HG03521 (cell line): ENCODE measurements around the gene JCAD.
A peak's percentile ranks its signal among the peaks of the same experiment; 100 is the strongest.
"Not testable (repeated sequence)": the region's sequence is repeated elsewhere in the genome, so short reads cannot be mapped to it uniquely, and the experiment has no call there.

ENCODE experiments used
- ATAC-seq: cut with Tn5 transposase; IDR thresholded peaks from one replicate; pipeline ENCODE4 v1.9.1; 2021; ENCODE audit warnings: mild to moderate bottlenecking, moderate library complexity; ENCODE audit not compliant: unreplicated experiment

Gene JCAD

GRCh38 chr10:30027057-30028005 is 32.1 kb downstream of the JCAD start:
- ATAC-seq = peak; percentile 87

GRCh38 chr10:30026578-30026977 is 32.8 kb downstream of the JCAD start:
- ATAC-seq = no peak

DNA sequence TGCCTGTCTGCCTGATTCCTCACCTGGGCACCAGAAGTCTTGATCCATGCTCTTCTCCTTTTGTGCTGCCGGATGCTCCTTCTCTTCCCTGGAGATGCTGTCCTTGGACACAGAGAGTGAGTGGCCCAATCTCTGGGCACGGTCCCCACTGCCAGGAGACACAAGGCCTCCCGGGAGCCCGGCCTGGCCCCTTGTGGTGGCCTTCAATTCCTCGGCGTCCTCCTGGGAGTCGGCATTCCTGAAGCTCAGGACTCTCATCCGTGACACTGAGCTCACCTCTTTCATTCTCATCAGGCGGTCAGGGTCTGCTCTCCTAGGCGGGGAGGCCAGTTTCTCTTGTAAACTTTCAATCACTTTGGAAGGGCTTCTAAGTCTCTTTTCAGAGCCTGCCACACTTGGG is 33.3 kb downstream of the JCAD start:
- ATAC-seq = no peak

DNA sequence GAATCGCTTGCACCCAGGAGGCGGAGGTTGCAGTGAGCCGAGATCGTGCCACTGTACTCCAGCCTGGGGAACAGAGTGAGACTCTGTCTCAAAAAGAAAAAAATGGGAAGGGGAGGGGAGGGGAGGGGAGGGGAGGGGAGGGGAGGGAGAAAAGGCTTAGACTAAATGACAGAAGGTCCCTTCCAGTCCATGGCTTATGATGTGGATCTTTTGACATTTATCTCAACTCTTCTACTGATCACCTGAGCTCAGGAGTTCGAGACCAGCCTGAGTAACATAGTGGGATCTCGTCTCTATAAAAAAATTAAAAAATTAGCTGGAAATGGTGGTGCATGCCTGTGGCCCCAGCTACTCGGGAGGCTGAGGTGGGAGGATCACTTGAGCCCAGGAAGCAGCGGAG is 34.0 kb downstream of the JCAD start:
- not testable (repeated sequence) for ATAC-seq

DNA sequence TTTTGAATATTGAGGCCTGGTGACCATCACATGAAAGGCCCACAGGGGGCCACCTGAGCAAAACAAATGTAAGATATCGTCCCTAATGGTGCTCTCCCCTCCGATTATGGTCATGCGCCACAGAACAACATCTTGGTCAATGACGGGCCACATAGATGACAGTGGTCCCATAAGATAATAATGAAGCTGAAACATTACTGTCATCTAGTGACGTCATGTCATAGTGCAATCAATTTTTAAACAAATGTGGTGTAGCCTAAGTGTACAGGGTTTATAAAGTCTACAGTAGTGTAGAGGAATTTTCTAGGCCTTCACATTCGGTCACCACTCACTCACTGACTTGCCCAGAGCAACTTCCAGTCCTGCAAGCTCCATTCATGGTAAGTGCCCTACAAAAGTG is 36.8 kb downstream of the JCAD start:
- no peak for ATAC-seq

DNA sequence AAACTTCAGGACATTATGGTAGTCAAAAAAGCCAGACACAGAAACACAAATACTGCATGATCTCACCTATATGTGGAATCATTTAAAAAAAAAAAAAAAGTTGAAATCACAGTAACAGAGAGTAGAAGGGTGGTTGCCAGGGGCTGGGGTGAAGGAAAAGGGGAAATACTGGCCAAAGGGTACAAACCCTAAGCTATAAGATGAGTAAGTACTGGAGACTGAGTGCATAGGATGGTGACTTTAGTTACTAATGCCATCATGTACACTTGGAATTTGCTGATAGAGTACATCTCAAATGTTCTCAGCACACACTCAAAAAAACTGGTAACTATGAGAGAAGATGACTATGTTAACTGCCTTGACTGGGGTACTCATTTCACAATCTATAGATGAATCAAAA is 39.9 kb downstream of the JCAD start:
- ATAC-seq = no peak

- ATAC-seq = no peak
Measured at GRCh38 chr10:30018496-30018895, 40.9 kb downstream of the JCAD start.

- ATAC-seq = no peak
Measured at GRCh38 chr10:30017966-30018365, 41.4 kb downstream of the JCAD start.

GRCh38 chr10:30017556-30017955 is 41.8 kb downstream of the JCAD start:
- ATAC-seq = no peak

GRCh38 chr10:30014511-30014910 is 44.9 kb downstream of the JCAD start:
- no peak for ATAC-seq

DNA sequence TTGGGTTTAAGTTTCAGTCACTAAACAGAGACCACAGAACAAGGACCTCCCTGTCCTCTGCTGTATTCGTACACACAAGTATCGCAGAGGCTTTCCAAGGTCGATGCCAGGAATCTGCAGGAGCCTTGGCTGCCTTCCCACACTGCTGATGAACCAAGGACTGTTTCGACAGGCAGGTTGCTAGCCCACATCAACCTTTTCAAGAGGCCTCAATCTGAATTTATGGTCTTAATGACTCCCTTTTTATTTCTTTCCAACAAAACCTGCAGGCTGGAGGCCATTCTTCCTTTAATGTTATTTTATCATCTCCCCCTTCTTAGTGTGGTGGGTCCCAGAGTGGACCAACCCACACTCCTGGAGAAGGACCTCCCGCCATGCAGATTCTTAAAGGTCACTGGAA is 45.6 kb downstream of the JCAD start:
- ATAC-seq = no peak

DNA sequence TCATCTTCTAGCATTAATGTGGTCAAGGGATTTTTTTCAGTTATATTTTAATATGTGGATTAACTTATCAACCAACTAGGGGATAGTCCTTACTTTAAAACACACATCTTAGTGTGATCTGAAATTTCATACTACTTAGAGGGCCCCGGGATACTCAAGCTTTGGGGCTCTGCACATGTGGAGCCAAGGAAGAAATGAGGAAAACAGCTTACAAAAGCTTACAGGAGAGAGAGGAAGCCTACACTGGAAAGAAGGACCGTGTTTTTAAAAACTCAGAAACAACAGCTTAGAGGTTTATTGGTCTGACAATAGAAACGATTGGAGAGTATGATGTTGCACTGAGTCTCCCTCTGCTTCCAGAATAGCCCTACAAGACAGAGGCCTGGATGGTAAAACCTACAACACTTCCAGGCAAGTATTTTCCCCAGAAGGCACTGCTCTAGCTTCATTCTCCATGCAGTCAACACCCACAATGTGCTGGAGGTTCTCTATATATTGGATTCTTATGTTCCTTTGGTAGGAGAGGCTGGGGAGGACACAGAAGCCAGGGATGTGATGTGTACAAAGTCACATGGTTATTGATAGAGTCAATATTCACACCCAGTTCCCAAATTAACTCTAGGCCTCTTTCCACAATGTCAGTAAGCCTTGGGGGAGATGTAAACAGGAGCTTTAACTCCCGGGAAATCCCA is 47.3 kb downstream of the JCAD start:
- ATAC-seq = no peak

DNA sequence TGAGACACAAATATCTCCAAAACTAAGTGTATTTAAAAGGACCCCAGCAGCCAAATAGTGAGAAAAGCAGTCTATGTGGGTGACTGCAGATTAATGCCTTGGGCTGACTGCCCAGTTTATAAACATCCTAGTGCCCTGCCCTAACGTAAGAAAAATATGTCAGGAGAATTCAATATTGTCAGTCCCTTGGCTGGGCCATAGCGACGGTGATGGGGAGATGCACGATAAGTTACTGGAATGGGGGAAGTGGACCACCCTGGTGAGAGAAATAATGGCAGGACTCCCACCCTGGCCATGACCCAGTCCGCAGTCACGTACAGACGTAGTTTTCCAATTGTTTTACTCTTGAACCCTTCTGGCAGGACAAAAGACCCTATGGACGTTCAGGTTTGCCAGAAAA is 48.0 kb downstream of the JCAD start:
- no peak for ATAC-seq

- ATAC-seq = no peak
Measured at GRCh38 chr10:30007406-30007805, 52.0 kb downstream of the JCAD start.

GRCh38 chr10:30006410-30006809 is 53.0 kb downstream of the JCAD start:
- no peak for ATAC-seq

DNA sequence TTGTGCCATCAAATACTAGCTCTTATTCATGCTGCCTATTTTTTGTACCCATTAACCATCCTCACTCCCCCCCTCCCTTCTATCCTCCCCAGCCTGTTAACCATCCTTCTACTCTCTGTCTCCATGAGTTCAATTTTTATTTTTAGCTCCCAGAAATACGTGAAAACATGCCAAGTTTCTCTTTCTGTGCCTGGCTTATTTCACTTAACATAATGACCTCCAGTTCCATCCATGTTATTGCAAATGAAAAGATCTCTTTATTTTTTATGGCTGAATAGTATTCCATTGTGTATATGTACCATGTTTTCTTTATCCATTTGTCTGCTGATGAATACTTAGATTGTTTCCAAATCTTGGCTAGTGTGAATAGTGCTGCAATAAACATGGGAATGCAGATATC is 54.3 kb downstream of the JCAD start:
- ATAC-seq = not testable (repeated sequence)

DNA sequence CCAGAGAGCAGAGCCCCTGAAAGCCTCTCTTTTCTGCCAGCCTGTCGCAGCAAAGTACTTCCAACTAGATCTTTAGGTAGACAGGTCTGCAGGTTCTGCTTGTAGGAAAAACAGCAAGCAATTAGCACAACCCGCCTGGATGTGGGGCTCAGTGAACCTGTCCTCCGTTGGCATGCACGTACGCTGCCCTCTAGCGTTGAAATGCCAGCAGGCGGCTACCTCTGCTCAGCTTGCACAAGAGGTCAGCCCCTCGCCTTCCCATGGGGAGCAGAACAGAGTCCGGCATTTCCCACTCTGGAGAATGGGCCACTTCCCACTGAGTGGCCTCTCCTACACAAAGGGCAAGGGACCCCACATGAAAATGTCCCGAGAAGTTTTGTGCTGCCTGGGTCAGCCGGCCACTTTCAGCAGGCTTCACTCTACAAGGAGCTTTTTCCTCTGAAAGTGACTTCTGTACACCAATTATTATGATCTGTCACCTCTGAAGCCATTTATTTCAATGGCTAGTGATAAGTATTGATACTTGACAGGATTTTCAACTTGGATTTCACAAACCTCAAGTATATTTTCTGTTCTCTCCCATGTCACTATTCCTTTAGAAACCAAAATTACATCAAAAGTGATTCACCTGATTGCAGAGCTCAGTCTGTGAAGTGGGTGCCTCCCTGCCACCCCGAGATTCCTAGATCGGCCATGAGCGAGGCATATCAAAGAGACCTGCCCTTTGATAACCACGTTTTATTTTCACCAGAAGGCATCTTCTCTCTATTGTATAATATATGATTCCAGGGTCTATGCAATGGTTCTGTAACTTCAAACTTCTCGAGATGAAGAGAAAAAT is 56.7 kb downstream of the JCAD start:
- no peak for ATAC-seq

GRCh38 chr10:30000802-30001571 is 58.4 kb downstream of the JCAD start:
- ATAC-seq = no peak

DNA sequence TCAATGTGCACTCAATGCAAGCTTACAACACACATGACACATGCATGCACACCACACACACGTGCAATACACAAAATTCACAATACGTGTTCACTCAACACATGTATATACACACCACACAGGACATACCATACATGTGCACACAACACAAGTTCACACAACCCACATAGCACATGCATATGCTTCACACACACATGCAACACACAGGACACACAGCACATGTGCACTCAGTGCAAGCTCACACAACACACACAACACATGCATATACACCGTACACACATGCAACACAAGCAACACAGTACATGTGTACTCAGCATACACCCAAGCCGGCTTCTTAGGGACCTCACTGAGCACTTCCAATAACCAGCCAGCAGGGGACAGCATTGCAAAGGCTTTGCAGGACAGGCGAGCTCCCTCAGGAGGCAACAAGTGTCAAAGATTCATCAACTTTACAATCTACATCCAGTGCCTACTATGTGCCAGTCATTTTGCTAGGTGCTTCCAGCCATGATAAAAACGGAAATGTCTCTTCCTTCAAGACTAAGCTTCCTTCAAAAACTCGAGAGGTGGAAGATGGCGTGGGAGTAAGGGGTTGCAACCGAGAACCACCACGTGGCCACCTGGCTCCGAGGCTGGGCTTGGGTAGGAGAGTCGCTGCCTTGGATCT is 61.1 kb downstream of the JCAD start:
- ATAC-seq = peak; percentile 83

- ATAC-seq = no peak
Measured at GRCh38 chr10:29994811-29995210, 64.6 kb downstream of the JCAD start.
